Left ventricle myocardium superior (tissue), 1 donor: ENCODE data around the gene IL6R. TPM values are rescaled to one million over a fixed set of nuclear protein-coding genes. Genes with fewer than 3 reads are reported as not detected.

ENCODE experiments used
- ATAC-seq: fragments of 200-7000 bp; cut with Tn5 transposase; one replicate; pipeline ENCODE4 v1.9.1; 2020; ENCODE audit warnings: mild to moderate bottlenecking, moderate library complexity
- DNase-seq: peaks from one replicate; pipeline ENCODE4 v3.0.0-alpha.2; 2020
- intact Hi-C: fragments of 100-400 bp; cut with micrococcal nuclease; formaldehyde crosslinking; loops from one replicate; pipeline ENCODE4 v1.11.0; 2022
- total RNA-seq: library from RNA; stranded (reverse); fragmentation: NEBNext Ultra II Directional; extraction: Animal tissue kit (Norgen Biotek cat#: 25700); gene quantifications from one replicate; pipeline ENCODE4 v1.2.1, GENCODE V29; 2021
- donor health status: DM: no; HTN: yes; CAD: no; lungs with severe emphysema.

IL6R gene
- total RNA-seq, 1 donor from 2014 or later, result 15.3 TPM

DNA sequence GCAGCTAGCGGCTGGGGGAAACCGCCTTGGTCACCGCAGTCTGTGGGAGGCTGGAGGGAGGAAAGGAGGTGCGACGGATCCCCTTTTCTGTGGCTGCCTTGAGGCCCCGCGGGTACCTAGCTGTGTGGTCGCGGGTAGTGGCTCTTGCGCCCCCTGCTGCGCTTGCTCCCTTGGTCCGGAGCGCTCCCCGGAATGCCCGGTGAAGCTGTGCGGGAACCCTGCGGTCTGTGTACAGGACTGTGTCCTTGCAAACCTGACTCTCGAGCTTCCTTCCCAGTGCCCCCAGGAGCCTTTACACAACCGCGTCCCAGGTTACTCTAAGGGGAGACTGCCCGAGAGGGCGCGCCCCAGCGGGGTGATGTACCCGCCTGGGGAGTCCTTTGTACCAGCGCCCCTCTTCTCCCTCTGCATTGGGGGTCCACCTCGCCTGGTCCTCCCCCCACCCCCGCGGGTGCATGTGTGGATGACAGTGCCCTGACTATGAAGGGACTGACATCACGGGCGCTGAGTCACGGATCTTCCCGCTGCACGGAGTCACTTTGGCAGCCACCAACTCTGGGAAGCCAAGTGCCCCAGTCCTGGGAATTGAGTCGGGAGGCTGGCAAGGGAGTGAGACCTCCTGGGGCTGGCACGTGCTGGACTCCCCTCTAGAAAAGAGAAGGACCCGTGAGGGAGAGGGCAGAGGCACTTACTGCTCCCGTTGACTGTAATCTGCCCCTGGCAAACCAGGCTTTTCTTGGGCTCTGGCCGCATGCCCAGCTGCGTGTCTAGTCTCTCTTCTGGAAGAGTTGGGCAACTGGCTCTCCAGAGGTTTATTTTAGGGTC is 816 bp downstream of the IL6R start:
- intact Hi-C loops, result no loop called here
- DNase-seq (peak; percentile 91), ATAC-seq (peak; percentile 73)

DNA sequence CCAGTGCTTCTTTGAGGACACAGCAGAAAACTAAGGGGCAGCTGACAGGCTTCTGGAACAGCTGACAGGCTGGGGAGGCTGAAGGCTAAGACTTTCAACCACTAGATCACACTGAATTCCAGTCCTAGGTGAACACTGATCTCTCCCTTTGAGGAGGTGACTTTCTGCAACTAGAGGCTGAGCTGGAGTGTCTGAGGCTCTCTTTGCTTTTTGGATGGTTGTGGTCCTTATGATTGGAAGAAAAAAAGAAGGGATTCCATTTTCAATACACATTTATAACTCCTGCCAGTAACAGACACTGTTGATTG is 1.4 kb downstream of the IL6R start:
- intact Hi-C loops, result no loop called here
- ATAC-seq (no peak), DNase-seq (no peak)

DNA sequence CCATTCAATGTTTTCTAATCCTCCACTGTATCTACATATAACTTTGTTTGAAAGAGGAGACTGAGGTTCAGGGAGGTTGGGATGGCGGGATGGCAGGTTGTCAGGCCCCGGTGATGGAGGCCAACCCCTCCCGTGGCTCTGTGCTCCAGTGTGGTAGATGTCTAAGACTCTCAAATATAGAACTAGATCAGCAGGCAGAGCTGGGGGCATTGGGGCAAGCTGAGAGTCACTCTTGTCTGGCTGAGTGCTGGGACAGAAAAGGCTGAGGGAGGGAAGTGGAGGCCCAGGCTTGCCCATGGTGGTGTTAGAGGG is 1.7 kb downstream of the IL6R start:
- intact Hi-C loops, result no loop called here
- ATAC-seq, result no peak
- no peak for DNase-seq

- no peak for ATAC-seq
- intact Hi-C loops, result no loop called here
- DNase-seq, result no peak
Observed at GRCh38 chr1:154407198-154408091, 2.3 kb downstream of the IL6R start.

- DNase-seq (no peak), ATAC-seq (no peak)
- intact Hi-C loops, result no loop called here
Observed at GRCh38 chr1:154408174-154408777, 3.1 kb downstream of the IL6R start.

GRCh38 chr1:154410185-154410827 is 5.2 kb downstream of the IL6R start:
- DNase-seq (no peak), ATAC-seq (no peak)
- intact Hi-C loops, result no loop called here

- intact Hi-C loops, result no loop called here
- ATAC-seq, result no peak
- DNase-seq, result no peak
Observed at GRCh38 chr1:154411525-154411924, 6.4 kb downstream of the IL6R start.

- DNase-seq (no peak), ATAC-seq (no peak)
- intact Hi-C loops, result no loop called here
Observed at GRCh38 chr1:154413177-154413783, 8.1 kb downstream of the IL6R start.

- DNase-seq, result peak; percentile 88
- ATAC-seq, result peak; percentile 66
- intact Hi-C loops, result no loop called here
Observed at GRCh38 chr1:154414606-154415005, 9.5 kb downstream of the IL6R start.

GRCh38 chr1:154416471-154417337 is 11.6 kb downstream of the IL6R start:
- ATAC-seq, result no peak
- intact Hi-C loops, result no loop called here

DNA sequence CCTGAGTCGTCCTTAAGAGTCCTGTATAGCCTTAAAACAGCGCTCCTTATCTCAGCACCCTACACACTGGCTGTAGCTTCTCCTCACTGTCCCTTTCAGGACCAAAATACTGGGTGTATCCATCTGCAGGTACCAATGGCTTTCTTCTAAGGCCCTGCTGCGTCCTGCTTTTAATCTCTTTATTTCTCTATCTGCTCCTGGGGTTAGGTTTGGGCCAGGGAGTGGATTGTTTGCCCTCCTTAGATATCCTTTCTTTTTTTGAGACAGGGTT is 12.1 kb downstream of the IL6R start:
- intact Hi-C loops, result no loop called here
- DNase-seq (no peak), ATAC-seq (no peak)

More at GRCh38 chr1:154416471-154417337, 11.6 kb downstream of the IL6R start:
- no peak for DNase-seq

GRCh38 chr1:154418062-154418921 is 13.1 kb downstream of the IL6R start:
- ATAC-seq (no peak), DNase-seq (no peak)
- intact Hi-C loops, result no loop called here

DNA sequence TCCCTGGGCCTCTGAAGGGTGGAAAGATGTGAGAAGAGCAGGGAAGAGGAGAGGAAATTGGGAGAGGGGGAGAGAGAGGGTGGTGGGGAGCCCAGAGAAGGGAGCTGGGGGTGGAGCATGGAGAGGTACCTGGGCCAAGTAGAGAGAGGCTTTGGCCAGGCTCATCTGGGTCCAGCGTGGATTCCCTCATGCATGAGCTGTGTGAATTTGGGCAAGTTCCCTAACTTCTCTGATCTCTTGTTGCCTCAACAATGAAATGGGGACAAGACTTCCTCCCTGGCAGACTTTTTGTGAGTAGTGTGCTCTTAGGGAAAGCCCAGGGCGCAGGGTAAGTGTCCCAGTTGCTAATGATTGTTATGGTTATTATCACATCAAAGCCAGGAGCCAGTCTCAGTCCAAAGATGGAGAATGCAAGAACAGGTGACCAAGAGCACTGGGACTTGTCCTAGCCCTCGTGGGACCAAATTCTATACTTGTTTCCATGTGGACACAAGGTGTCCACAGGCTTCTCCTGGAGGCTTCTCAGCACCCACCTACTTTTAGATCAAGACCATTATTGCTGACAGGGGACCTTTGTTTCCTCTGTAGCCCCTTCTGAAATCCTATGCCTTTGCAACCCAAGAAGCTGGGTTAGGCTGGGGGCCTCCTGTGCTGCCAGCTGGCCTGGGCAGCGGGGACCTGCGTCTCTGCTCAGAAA is 13.9 kb downstream of the IL6R start:
- ATAC-seq (peak; percentile 10), DNase-seq (no peak)
- intact Hi-C loops, result no loop called here

- ATAC-seq (peak; percentile 87), DNase-seq (peak; percentile 91)
- intact Hi-C loops, result no loop called here
Observed at GRCh38 chr1:154419620-154420571, 14.8 kb downstream of the IL6R start.

- intact Hi-C loops, result no loop called here
- no peak for ATAC-seq
Observed at GRCh38 chr1:154420961-154421924, 16.1 kb downstream of the IL6R start.

More at GRCh38 chr1:154420961-154421924, 16.1 kb downstream of the IL6R start:
- DNase-seq, result no peak
